Neural cell (in vitro differentiated cells): ENCODE results near the gene WDR93. TPM values are rescaled to one million over a fixed set of nuclear protein-coding genes. Genes with fewer than 3 reads are reported as not detected.

Experiments
- H2AFZ ChIP-seq: fragments of 200-600, 300-800 bp; sonication (generic), shearing (Covaris generic); 2 replicates; pipeline ENCODE4 v1.6.0; 2014; ENCODE audit warnings: low read depth, mild to moderate bottlenecking, antibody characterized with exemption, low read length, moderate library complexity
- H3F3A ChIP-seq: fragments of 200-600 bp; shearing (Covaris generic); 2 replicates; pipeline ENCODE4 v1.6.1; 2016; ENCODE audit warnings: mild to moderate bottlenecking, moderate library complexity, mixed read lengths, antibody characterized with exemption, low read length; ENCODE audit not compliant: insufficient read depth, poor library complexity, severe bottlenecking
- H3K27ac ChIP-seq: fragments of 200-600, 300-800 bp; sonication (generic), shearing (Covaris generic); 2 replicates; pipeline ENCODE4 v1.5.1; 2014; ENCODE audit warnings: mild to moderate bottlenecking, low read length, moderate library complexity
- H3K27me3 ChIP-seq: fragments of 300-800, 200-600 bp; sonication (generic), shearing (Covaris generic); 2 replicates; pipeline ENCODE4 v1.6.0; 2014; ENCODE audit warnings: mild to moderate bottlenecking, low read depth, low read length, moderate library complexity; ENCODE audit not compliant: insufficient read depth
- H3K36me3 ChIP-seq: fragments of 300-800, 200-600 bp; sonication (generic), shearing (Covaris generic); 2 replicates; pipeline ENCODE4 v1.5.1; 2014; ENCODE audit warnings: mild to moderate bottlenecking, antibody characterized with exemption, low read length, moderate library complexity; ENCODE audit not compliant: insufficient read depth
- H3K4me2 ChIP-seq: fragments of 300-800, 200-600 bp; sonication (generic), shearing (Covaris generic); 2 replicates; pipeline ENCODE4 v1.6.0; 2014; ENCODE audit warnings: mild to moderate bottlenecking, low read length
- H3K4me3 ChIP-seq: fragments of 300-800, 200-600 bp; sonication (generic), shearing (Covaris generic); 2 replicates; pipeline ENCODE4 v1.5.1; 2014; ENCODE audit warnings: mild to moderate bottlenecking, low read length, moderate library complexity
- H3K79me2 ChIP-seq: fragments of 200-600 bp; shearing (Covaris generic); replicated peaks from 2 replicates; pipeline ENCODE4 v1.6.0; 2014; ENCODE audit warnings: mild to moderate bottlenecking, low read length, moderate library complexity; ENCODE audit not compliant: insufficient read depth
- H3K9ac ChIP-seq: fragments of 300-800, 200-600 bp; sonication (generic), shearing (Covaris generic); 2 replicates; pipeline ENCODE4 v1.6.1; 2016; ENCODE audit warnings: mild to moderate bottlenecking, low read length, mixed read lengths
- H3K9me2 ChIP-seq: fragments of 200-600 bp; shearing (Covaris generic); 2 replicates; pipeline ENCODE4 v1.6.1; 2016; ENCODE audit warnings: mild to moderate bottlenecking, low read length, mixed read lengths; ENCODE audit not compliant: insufficient read depth
- H3K9me3 ChIP-seq: fragments of 200-600, 300-800 bp; sonication (generic), shearing (Covaris generic); 2 replicates; pipeline ENCODE4 v1.6.1; 2016; ENCODE audit warnings: mild to moderate bottlenecking, mixed run types, low read length, moderate library complexity, mixed read lengths
- H4K20me1 ChIP-seq: fragments of 200-600 bp; shearing (Covaris generic); 2 replicates; pipeline ENCODE4 v1.6.1; 2016; ENCODE audit warnings: mild to moderate bottlenecking, mixed run types; ENCODE audit not compliant: insufficient read depth
- EP300 ChIP-seq: fragments of 450-650 bp; conservative IDR thresholded peaks from 2 replicates; pipeline ENCODE4 v1.6.1; 2014; ENCODE audit warnings: antibody characterized with exemption, mild to moderate bottlenecking, moderate library complexity; ENCODE audit not compliant: poor library complexity, severe bottlenecking
- EZH2 ChIP-seq: fragments of 200-600, 300-800 bp; shearing (Covaris generic), sonication (generic); IDR thresholded peaks from 2 replicates; pipeline ENCODE4 v1.6.1; 2014; ENCODE audit warnings: antibody characterized with exemption, low read length, borderline replicate concordance, mild to moderate bottlenecking; ENCODE audit not compliant: insufficient read depth, poor library complexity, severe bottlenecking
- MXI1 ChIP-seq: fragments of 450-650 bp; conservative IDR thresholded peaks from 2 replicates; pipeline ENCODE4 v1.6.1; 2014; ENCODE audit warnings: antibody characterized with exemption, mild to moderate bottlenecking; ENCODE audit not compliant: poor library complexity, severe bottlenecking
- POLR2AphosphoS5 ChIP-seq: IDR thresholded peaks from 2 replicates; pipeline ENCODE4 v1.6.1; 2012
- RAD21 ChIP-seq: fragments of 450-650 bp; conservative IDR thresholded peaks from 2 replicates; pipeline ENCODE4 v1.6.1; 2014; ENCODE audit warnings: antibody characterized with exemption, mild to moderate bottlenecking, moderate library complexity
- REST ChIP-seq: IDR thresholded peaks from 2 replicates; pipeline ENCODE4 v1.6.1; 2012; ENCODE audit warnings: borderline replicate concordance
- SMC3 ChIP-seq: fragments of 450-650 bp; conservative IDR thresholded peaks from 2 replicates; pipeline ENCODE4 v1.6.1; 2014; ENCODE audit warnings: antibody characterized with exemption, mild to moderate bottlenecking, moderate library complexity; ENCODE audit not compliant: poor library complexity
- TAF1 ChIP-seq: IDR thresholded peaks from 2 replicates; pipeline ENCODE4 v1.6.1; 2012; ENCODE audit warnings: low read depth
- polyA plus RNA-seq: library from polyadenylated mRNA; depleted of rRNA; stranded (reverse); fragments of >200 nt; gene quantifications from 2 replicates; pipeline ENCODE4 v1.2.3, GENCODE V29; 2014
- TF ChIP-seq, protein P1 (sequence below): fragments of 450-650 bp; IDR thresholded peaks from 2 replicates; pipeline ENCODE4 v1.5.1; 2014; ENCODE audit warnings: antibody characterized with exemption, mild to moderate bottlenecking, moderate library complexity; ENCODE audit not compliant: poor library complexity, severe bottlenecking

Gene WDR93
- polyA plus RNA-seq, 1 donor from 2014 or later: 0.41 TPM

DNA sequence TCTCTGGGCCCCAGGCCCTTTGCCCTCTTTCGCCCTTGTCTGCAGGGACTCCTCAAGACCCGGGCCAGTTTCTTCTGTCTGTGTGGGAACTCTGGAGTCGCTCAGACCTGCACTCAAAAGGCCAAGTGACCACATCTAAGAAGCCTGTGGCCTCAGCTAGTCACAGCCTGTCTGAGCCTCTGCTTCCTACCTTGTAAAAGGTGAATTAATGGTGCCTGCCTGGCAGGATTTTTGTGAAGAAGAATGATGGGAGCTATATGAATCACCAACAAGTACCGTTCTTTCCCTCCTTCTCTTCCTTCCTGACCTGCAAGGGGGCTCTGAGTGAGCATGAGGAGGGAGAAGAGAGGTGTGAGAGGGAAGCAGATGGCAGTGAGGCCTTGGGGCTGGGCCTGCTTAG is 18.9 kb upstream of the WDR93 start:
- H4K20me1 ChIP-seq: no peaks in the 10 kb centered on the region
- H3K9me3 ChIP-seq: no peaks in the 10 kb centered on the region
- H3K9ac ChIP-seq: no peak overlapping the region
- no peaks in the 10 kb centered on the region for H3K36me3 ChIP-seq
- no peaks in the 10 kb centered on the region for H3K79me2 ChIP-seq
- no peak overlapping the region for H3K4me2 ChIP-seq
- H3K4me3 ChIP-seq: no peak overlapping the region
- no peaks in the 10 kb centered on the region for H3K27me3 ChIP-seq
- H3K27ac ChIP-seq: no peak overlapping the region
- no peak overlapping the region for H2AFZ ChIP-seq
- TF ChIP-seq POLR2AphosphoS5 (no peak), EZH2 (no peak), EP300 (no peak), TAF1 (no peak), RAD21 (no peak), SMC3 (no peak), MXI1 (no peak), REST (no peak)
- TF ChIP-seq, protein P1, sequence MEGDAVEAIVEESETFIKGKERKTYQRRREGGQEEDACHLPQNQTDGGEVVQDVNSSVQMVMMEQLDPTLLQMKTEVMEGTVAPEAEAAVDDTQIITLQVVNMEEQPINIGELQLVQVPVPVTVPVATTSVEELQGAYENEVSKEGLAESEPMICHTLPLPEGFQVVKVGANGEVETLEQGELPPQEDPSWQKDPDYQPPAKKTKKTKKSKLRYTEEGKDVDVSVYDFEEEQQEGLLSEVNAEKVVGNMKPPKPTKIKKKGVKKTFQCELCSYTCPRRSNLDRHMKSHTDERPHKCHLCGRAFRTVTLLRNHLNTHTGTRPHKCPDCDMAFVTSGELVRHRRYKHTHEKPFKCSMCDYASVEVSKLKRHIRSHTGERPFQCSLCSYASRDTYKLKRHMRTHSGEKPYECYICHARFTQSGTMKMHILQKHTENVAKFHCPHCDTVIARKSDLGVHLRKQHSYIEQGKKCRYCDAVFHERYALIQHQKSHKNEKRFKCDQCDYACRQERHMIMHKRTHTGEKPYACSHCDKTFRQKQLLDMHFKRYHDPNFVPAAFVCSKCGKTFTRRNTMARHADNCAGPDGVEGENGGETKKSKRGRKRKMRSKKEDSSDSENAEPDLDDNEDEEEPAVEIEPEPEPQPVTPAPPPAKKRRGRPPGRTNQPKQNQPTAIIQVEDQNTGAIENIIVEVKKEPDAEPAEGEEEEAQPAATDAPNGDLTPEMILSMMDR: no peak
- no peaks in the 10 kb centered on the region for H3K9me2 ChIP-seq
- H3F3A ChIP-seq: no peaks in the 10 kb centered on the region

- H3K4me2 ChIP-seq: no peak overlapping the region
- TF ChIP-seq POLR2AphosphoS5 (no peak), EP300 (no peak), EZH2 (no peak), REST (no peak), TAF1 (no peak), RAD21 (no peak), MXI1 (no peak), SMC3 (no peak)
- TF ChIP-seq, protein P1: no peak
- no peak overlapping the region for H3K27ac ChIP-seq
- H3K36me3 ChIP-seq: no peaks in the 10 kb centered on the region
- no peaks in the 10 kb centered on the region for H3K9me3 ChIP-seq
- H3K27me3 ChIP-seq: no peaks in the 10 kb centered on the region
- H3K9ac ChIP-seq: no peak overlapping the region
- H3K79me2 ChIP-seq: no peaks in the 10 kb centered on the region
- no peak overlapping the region for H3K4me3 ChIP-seq
- H2AFZ ChIP-seq: no peak overlapping the region
- no peaks in the 10 kb centered on the region for H3K9me2 ChIP-seq
- no peaks in the 10 kb centered on the region for H3F3A ChIP-seq
- no peaks in the 10 kb centered on the region for H4K20me1 ChIP-seq
Observed at GRCh38 chr15:89672221-89673164, 18.1 kb upstream of the WDR93 start.
